Small intestine (tissue), 7 donors: ENCODE data around the gene SHLD1. TPM values are rescaled to one million over a fixed set of nuclear protein-coding genes. Genes with fewer than 3 reads are reported as not detected.
"Not testable (repeated sequence)": the region's sequence is repeated elsewhere in the genome, so short reads cannot be mapped to it uniquely, and the experiment has no call there.

Experiments used
- DNase-seq, 2 donors: peaks; one replicate each; pipeline versions ENCODE4 v3.0.0 to v3.0.0-alpha.2; 2013
- FAIRE-seq: peaks from 2 replicates; lab custom pipeline; 2012; peaks lifted over from hg19 to GRCh38; lab: Jason Lieb, UNC
- H3K27ac ChIP-seq, 3 donors: one replicate each; pipeline ENCODE4 v1.5.1; 2013; ENCODE audit warnings: low read length in 2 of 3, mild to moderate bottlenecking in 2 of 3, control low read depth in 1 of 3, inconsistent platforms in 1 of 3, low read depth in 1 of 3, moderate library complexity in 1 of 3
- H3K27me3 ChIP-seq, 3 donors: one replicate each; pipeline ENCODE4 v1.6.1; 2013; ENCODE audit warnings: low read length in 3 of 3, inconsistent platforms in 1 of 3; ENCODE audit not compliant: control insufficient read depth in 3 of 3, insufficient read depth in 3 of 3
- H3K36me3 ChIP-seq, 3 donors: one replicate each; pipeline ENCODE4 v1.6.1; 2013; ENCODE audit warnings: low read length in 3 of 3, inconsistent platforms in 1 of 3, low read depth in 1 of 3, mild to moderate bottlenecking in 1 of 3, moderate library complexity in 1 of 3; ENCODE audit not compliant: control insufficient read depth in 3 of 3, insufficient read depth in 2 of 3
- H3K4me1 ChIP-seq, 3 donors: one replicate each; pipeline ENCODE4 v1.6.1; 2013; ENCODE audit warnings: low read length in 2 of 3, inconsistent platforms in 1 of 3, low read depth in 1 of 3, mild to moderate bottlenecking in 1 of 3, moderate library complexity in 1 of 3; ENCODE audit not compliant: control insufficient read depth in 3 of 3, insufficient read depth in 2 of 3
- H3K4me3 ChIP-seq, 3 donors: one replicate each; pipeline ENCODE4 v1.5.1; 2013; ENCODE audit warnings: low read length in 3 of 3, control low read depth in 1 of 3, inconsistent platforms in 1 of 3, low read depth in 1 of 3, mild to moderate bottlenecking in 1 of 3, moderate library complexity in 1 of 3
- H3K9me3 ChIP-seq, 2 donors: one replicate each; pipeline ENCODE4 v1.6.1; 2013; ENCODE audit warnings: low read depth in 1 of 2, low read length in 1 of 2; ENCODE audit not compliant: control insufficient read depth in 2 of 2, insufficient read depth in 1 of 2
- WGBS, 3 donors: extraction: QIAGEN DNeasy Blood & Tissue Kit; methylation state at CpG; one replicate each; pipeline ENCODE4 v1.1.7; 2013; 5-methylcytosine and 5-hydroxymethylcytosine counted together
- polyA plus RNA-seq, 4 donors: library from polyadenylated mRNA; stranded (reverse) in 3 of 4; unstranded in 1 of 4; fragments of 200-250 nt in 3 of 4; fragments of 120-200 nt in 1 of 4; gene quantifications; one replicate each; pipeline versions ENCODE4 v1.2.1 to v1.2.3, GENCODE V29; 2013
- donor health status: healthy with polysubstance abuse.
- donor health status: control.
- donor health status: control.
- donor health status: Bipolar disorder and iron deficiency.
- donor health status: healthy.

Gene SHLD1
- polyA plus RNA-seq, 4 donors = 12.3 to 19.2 (median 17.0) TPM

DNA sequence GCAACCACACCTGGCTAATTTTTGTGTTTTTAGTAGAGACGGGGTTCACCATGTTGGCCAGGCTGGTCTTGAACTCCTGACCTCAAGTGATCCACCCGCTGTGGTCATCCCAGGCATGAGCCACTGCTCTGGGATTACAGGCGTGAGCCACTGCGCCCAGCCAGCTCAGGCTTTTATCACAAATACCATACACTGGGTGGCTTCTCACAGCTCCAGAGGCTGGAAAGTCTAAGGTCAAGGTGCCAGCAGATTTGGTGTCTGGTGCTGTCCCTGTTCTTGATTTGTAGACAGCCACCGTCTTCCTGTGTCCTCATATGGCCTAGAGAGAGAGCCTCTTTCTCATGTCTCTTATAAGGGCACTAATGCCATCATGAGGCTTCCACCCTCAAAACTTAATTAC, 25.9 kb downstream of the SHLD1 start:
- H3K27ac ChIP-seq = no peak overlapping the region
- DNase-seq (no peak), FAIRE-seq (no peak)
- H3K36me3 ChIP-seq = peaks cover 0 to 41% (median 2%) of the 10 kb centered on the region in 3 donors
- peaks cover 4 to 16% (median 4%) of the 10 kb centered on the region in 3 donors for H3K4me1 ChIP-seq
- no peaks in the 10 kb centered on the region for H3K9me3 ChIP-seq
- H3K27me3 ChIP-seq = no peaks in the 10 kb centered on the region
- no peak overlapping the region for H3K4me3 ChIP-seq
- 90 to 99% (median 98%) methylated on average over 5 of the region's 5 CpGs for WGBS, 3 donors

DNA sequence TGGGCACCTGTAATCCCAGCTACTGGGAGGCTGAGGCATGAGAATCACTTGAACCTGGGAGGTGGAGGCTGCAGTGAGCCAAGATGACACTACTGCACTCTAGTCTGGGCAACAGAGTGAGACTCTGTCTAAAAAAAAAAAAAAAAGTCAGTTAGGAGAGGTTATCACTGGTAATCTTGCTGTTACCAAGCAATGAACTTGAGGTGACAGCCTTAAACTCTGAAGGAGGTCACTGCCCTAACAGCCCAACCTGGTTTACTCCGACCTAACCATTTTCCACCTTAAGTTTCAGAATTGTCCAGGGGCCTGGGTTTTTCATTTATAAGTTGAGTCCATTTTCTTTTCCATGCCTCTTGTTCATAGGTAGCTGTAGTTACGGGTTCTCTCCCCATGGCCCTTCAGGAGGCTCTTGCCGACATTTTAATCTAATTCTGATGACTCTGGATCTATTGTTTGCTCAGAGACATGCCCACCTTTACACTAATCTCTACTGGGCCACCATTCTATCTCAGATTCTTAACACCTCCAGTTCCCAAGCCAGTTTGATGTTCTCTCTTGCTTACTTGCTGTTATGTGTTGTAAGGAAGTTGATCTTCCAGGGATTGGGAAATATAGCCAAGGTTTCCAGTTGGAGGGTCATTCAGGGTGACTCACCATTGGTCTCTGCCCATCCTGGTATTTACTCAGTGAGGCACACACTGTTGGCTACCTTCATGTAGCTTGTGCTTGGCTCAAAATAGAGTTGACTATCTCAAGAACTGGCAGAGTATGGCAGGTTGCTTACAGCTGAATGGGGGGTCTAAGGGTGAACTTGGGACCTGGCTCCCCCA, 29.1 kb downstream of the SHLD1 start:
- H3K4me1 ChIP-seq = peaks cover 4 to 33% (median 7%) of the 10 kb centered on the region in 3 donors
- FAIRE-seq (no peak), DNase-seq (peak; percentile 75 to 88)
- H3K27me3 ChIP-seq = no peaks in the 10 kb centered on the region
- H3K27ac ChIP-seq = peak overlapping the region; percentile 65 to 71 (median 69)
- no peak overlapping the region for H3K4me3 ChIP-seq
- H3K9me3 ChIP-seq = no peaks in the 10 kb centered on the region
- peaks cover 0 to 41% (median 0%) of the 10 kb centered on the region in 3 donors for H3K36me3 ChIP-seq
- 80 to 91% (median 82%) methylated on average over 3 of the region's 3 CpGs for WGBS, 3 donors

DNA sequence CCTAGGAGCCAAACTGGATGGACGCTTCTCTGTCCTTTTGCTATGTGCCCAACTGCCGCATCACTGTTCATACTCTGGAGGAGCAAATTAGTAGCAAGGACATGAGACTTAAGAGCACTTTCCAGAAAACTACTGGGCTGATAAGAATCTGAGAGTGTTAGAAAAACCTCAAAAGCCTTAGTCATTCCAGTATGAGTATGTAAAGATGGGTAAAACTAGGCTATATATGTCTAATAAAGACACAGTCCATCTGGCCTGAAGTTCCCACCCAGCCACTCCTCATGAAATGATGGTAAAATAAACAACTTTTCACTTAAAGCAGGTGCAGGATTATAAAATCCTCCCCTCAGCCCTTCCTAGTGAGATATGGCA, 30.6 kb downstream of the SHLD1 start:
- DNase-seq (no peak), FAIRE-seq (no peak)
- 89 to 96% (median 94%) methylated on average over 2 of the region's 2 CpGs for WGBS, 3 donors
- Histone ChIP-seq H3K4me3 (no peak overlapping the region), H3K27ac (peak overlapping the region in 2 of 3 donors; percentile 4 to 24), H3K9me3 (no peaks in the 10 kb centered on the region), H3K36me3 (peaks cover 0 to 30% (median 0%) of the 10 kb centered on the region in 3 donors), H3K27me3 (no peaks in the 10 kb centered on the region), H3K4me1 (peaks cover 7 to 41% (median 7%) of the 10 kb centered on the region in 3 donors)

DNA sequence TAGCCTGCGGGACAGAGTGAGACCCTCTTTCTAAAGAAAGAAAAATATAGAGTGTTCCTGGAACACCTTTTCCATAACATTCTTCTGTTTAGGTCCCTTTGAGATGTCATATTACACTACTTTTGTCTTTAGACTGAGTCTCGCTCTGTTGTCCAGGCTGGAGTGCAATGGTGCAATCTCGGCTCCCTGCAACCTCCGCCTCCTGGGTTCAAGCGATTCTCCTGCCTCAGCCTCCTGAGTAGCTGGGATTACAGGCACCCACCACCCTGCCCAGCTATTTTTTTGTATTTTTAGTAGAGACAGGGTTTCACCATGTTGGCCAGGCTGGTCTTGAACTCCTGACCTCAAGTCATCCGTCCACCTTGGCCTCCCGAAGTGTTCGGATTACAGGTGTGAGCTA, 31.2 kb downstream of the SHLD1 start:
- DNase-seq, FAIRE-seq, H3K27me3 ChIP-seq, H3K4me3 ChIP-seq, H3K9me3 ChIP-seq: not testable (repeated sequence)
- Histone ChIP-seq H3K27ac (peak overlapping the region in 2 of 3 donors; percentile 66 to 84), H3K4me1 (peaks cover 7 to 41% (median 7%) of the 10 kb centered on the region in 3 donors), H3K36me3 (peaks cover 0 to 29% (median 0%) of the 10 kb centered on the region in 3 donors)
- 58 to 78% (median 77%) methylated on average over 8 of the region's 8 CpGs for WGBS, 3 donors

DNA sequence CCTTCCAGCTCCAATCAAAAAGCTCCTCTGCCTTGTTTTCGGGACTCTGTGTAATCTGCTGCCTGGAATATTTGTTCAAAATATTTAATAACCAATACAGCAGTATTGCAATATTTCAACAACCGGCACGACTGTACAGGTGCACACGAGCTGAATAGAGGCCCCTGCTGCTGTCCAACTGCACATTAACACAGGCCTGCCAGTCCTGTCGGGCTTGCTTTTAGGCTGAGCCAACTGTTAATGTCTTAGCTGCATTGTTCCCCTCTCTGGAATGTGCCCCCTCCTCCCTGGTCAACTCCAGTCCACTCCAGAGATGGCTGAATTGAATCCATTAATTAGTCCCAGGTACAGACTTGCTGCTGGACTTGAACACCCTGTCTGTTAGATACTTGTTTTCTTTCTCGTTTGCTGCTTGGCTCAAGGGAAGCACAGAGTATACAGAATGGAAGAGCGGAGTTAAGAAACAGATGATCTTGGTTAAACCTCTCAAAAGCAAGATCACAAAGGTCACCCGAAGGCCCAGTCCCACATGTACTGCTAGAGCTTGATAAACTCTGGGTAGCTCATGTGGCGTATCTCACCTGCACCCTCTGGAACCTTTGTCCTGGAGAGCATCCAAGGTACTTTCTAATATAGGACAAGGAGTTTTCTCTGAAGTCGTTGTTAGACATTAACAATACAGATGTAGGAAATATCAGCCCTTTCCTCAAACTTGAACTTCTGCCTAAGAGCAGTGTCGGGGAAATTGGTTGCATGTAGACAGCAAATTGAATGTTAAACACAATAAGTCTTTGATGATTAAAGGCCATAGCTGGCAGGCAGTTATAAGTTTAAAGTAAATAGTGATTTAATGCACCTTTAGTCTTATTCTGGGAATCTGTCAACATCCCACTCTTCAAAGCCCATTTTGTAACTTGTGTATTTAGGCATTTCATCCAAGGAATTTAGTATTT, 31.9 kb downstream of the SHLD1 start:
- peak overlapping the region; percentile 66 to 84 (median 76) for H3K27ac ChIP-seq
- no peak overlapping the region for H3K4me3 ChIP-seq
- DNase-seq (peak; percentile 71 to 91), FAIRE-seq (no peak)
- H3K4me1 ChIP-seq = peaks cover 7 to 44% (median 7%) of the 10 kb centered on the region in 3 donors
- peaks cover 0 to 26% (median 0%) of the 10 kb centered on the region in 3 donors for H3K36me3 ChIP-seq
- WGBS, 3 donors = 20 to 50% (median 30%) methylated on average over 11 of the region's 11 CpGs
- no peaks in the 10 kb centered on the region for H3K27me3 ChIP-seq
- H3K9me3 ChIP-seq = no peaks in the 10 kb centered on the region

DNA sequence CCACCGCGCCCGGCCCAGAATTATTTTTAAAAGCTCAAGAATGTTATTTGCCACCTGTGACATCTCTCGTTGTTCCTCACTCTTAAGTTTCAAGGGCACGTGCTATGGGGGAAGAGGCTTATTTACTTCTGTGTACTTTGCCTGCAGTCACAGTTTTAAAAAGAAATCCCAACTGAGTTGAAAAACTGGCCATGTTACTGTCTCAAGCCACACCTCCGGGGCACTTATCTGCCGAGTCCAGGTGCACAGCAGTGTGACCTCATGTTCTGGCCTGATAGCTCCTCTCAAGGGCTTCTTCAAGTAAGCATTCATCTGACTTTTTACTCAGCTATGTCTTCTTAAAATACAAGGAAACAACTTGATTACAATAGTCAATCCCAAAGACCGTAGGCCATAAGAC, 34.5 kb downstream of the SHLD1 start:
- H3K27me3 ChIP-seq = no peaks in the 10 kb centered on the region
- H3K9me3 ChIP-seq = no peaks in the 10 kb centered on the region
- WGBS, 3 donors = 52 to 80% (median 53%) methylated on average over 8 of the region's 8 CpGs
- peaks cover 7 to 43% (median 10%) of the 10 kb centered on the region in 3 donors for H3K4me1 ChIP-seq
- FAIRE-seq = no peak
- peak; percentile 68 to 81 for DNase-seq
- H3K27ac ChIP-seq = peak overlapping the region in 2 of 3 donors; percentile 75 to 77
- H3K36me3 ChIP-seq = peaks cover 0 to 25% (median 0%) of the 10 kb centered on the region in 3 donors
- H3K4me3 ChIP-seq = no peak overlapping the region

DNA sequence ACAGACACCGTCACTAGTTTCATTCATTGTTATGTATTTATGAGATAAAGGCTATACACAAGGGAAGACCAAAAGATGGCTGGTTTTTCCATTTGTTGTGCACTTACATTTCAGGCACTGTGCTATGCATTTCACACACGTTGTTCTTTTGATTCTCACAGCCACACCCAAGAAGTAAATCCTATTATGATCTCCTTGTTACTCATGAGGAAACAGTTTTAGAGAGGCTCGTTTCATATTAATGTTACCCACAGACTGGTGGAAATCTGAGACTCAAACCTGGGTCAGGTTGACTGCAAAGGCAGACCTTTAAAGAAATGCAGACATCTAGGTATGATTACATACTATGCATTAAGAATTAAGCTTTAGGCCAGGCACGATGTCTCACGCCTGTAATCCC, 34.9 kb downstream of the SHLD1 start:
- no peak for FAIRE-seq
- H3K9me3 ChIP-seq = no peaks in the 10 kb centered on the region

More for the DNA sequence above, 34.9 kb downstream of the SHLD1 start:
- peak in 1 of 2 donors; percentile 41 for DNase-seq
- H3K27ac ChIP-seq = peak overlapping the region in 2 of 3 donors; percentile 75 to 77
- H3K4me3 ChIP-seq = no peak overlapping the region
- H3K36me3 ChIP-seq = peaks cover 0 to 27% (median 0%) of the 10 kb centered on the region in 3 donors
- WGBS, 3 donors = 47 to 69% (median 52%) methylated on average over 5 of the region's 5 CpGs
- peaks cover 7 to 41% (median 10%) of the 10 kb centered on the region in 3 donors for H3K4me1 ChIP-seq
- no peaks in the 10 kb centered on the region for H3K27me3 ChIP-seq
